ENCODE data around the gene NTM. TPM values are rescaled to one million over a fixed set of nuclear protein-coding genes. Genes with fewer than 3 reads are reported as not detected.

Gene NTM
- total RNA-seq, 2 experiments from 2014 or later, result not detected

DNA sequence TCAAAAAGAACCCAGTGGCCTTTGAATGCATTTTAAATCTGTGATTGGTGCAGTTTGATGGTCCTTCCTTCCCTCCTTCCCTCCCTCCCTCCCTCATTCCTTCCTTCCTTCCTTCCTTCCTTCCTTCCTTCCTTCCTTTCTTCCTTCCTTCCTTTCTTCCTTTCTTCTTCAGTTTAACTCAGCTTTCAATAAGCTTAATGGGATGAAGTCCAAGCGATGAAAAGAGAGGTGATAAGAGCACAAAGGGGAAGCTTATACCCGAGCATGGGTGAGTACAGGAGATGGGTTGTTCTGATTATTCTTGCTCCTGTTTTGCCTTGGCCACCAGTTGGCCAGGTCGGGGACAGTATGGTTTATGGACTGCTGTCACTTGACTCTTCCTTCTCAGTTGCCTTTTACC is 605.6 kb downstream of the NTM start:
- Mint-ChIP-seq H3K4me3 (no peak overlapping the region), H3K27me3 (peaks cover 1% of the 10 kb centered on the region), H3K36me3 (ENCODE audit: low read depth) (no peaks in the 10 kb centered on the region), H3K27ac (no peak overlapping the region), H3K4me1 (ENCODE audit: low read depth) (no peaks in the 10 kb centered on the region), H3K9me3 (peaks cover 1% of the 10 kb centered on the region)
- no peak for ATAC-seq
- no peak for DNase-seq
- CTCF ChIA-PET, result no interaction called here
- POLR2A ChIA-PET, result no interaction called here
- TF ChIP-seq, protein P1, sequence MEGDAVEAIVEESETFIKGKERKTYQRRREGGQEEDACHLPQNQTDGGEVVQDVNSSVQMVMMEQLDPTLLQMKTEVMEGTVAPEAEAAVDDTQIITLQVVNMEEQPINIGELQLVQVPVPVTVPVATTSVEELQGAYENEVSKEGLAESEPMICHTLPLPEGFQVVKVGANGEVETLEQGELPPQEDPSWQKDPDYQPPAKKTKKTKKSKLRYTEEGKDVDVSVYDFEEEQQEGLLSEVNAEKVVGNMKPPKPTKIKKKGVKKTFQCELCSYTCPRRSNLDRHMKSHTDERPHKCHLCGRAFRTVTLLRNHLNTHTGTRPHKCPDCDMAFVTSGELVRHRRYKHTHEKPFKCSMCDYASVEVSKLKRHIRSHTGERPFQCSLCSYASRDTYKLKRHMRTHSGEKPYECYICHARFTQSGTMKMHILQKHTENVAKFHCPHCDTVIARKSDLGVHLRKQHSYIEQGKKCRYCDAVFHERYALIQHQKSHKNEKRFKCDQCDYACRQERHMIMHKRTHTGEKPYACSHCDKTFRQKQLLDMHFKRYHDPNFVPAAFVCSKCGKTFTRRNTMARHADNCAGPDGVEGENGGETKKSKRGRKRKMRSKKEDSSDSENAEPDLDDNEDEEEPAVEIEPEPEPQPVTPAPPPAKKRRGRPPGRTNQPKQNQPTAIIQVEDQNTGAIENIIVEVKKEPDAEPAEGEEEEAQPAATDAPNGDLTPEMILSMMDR (IDR thresholded peaks at IDR 0.05), result no peak
- intact Hi-C loops (cut with micrococcal nuclease), result no loop called here

DNA sequence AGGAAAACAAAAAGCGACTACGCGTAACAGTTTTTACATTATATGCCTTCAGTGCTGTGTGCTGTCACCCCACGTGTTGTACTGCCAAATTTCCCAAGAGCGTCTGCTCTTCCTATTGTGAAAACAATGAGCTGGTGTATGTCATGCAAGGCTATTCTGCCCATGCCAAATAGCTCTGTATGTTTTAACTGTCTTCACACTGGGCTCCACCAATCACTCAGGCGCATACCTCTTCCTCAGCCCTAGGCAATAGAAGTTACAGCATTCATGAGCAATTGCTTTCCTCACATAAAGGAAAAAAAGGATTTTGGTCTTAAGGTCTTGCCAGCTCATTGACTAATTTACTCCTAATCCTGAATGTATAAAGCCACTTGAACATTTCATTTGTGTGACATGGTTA is 606.8 kb downstream of the NTM start:
- peaks cover 1% of the 10 kb centered on the region for H3K27me3 Mint-ChIP-seq
- ChIA-PET CTCF (no interaction called here), POLR2A (no interaction called here)
- intact Hi-C loops (cut with micrococcal nuclease), result no loop called here
- H3K4me3 Mint-ChIP-seq, result no peak overlapping the region
- H3K27ac Mint-ChIP-seq, result no peak overlapping the region
- no peaks in the 10 kb centered on the region for H3K36me3 Mint-ChIP-seq (ENCODE audit: low read depth)
- no peak for ATAC-seq
- TF ChIP-seq, protein P1 (IDR thresholded peaks at IDR 0.05), result no peak
- no peaks in the 10 kb centered on the region for H3K4me1 Mint-ChIP-seq (ENCODE audit: low read depth)
- peaks cover 1% of the 10 kb centered on the region for H3K9me3 Mint-ChIP-seq
- DNase-seq, result no peak

DNA sequence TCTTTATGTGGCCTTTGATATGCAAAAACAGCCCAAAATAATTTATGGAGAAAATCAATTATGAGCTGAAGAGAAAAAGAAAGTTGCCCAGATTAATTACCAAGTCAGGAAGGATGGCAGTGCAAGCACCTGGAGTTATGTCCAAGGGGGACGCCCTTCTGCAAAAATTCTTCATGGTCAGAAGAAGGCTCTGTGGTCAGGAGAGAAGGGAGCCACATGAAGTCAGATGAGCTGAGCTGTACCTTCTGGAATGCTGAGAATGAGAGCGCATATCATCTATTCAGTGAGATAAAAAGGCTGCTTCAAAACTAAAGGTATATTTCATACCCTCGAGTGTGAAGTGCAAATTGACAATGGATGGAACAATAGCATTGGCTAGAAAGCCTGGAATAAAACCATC is 607.4 kb downstream of the NTM start:
- TF ChIP-seq, protein P1 (IDR thresholded peaks at IDR 0.05), result no peak
- H3K4me3 Mint-ChIP-seq, result no peak overlapping the region
- H3K36me3 Mint-ChIP-seq (ENCODE audit: low read depth), result no peaks in the 10 kb centered on the region
- intact Hi-C loops (cut with micrococcal nuclease), result no loop called here
- H3K4me1 Mint-ChIP-seq (ENCODE audit: low read depth), result no peaks in the 10 kb centered on the region
- peaks cover 1% of the 10 kb centered on the region for H3K27me3 Mint-ChIP-seq
- CTCF ChIA-PET, result no interaction called here
- DNase-seq (no peak), ATAC-seq (no peak)
- no peak overlapping the region for H3K27ac Mint-ChIP-seq
- H3K9me3 Mint-ChIP-seq, result peaks cover 1% of the 10 kb centered on the region
- POLR2A ChIA-PET, result no interaction called here

DNA sequence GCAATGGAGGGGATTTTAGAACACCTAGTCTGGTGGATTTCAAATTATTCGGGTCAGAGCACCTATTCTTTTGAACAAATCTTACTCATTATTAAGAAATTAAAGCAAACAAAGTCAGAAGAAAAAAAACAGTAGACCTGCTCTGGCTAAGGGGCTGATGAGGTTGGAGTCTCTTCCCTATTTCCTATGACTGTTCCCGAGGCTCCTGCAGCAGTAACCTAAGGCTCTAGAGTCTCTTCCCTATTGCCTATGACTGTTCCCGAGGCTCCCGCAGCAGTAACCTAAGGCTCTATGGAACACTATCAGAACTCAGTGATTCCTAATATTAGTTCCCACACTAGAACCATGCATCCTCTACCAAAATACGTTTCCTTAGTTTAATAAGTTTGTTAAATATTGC is 607.9 kb downstream of the NTM start:
- ATAC-seq, result no peak
- intact Hi-C loops (cut with micrococcal nuclease), result no loop called here
- ChIA-PET CTCF (no interaction called here), POLR2A (no interaction called here)
- TF ChIP-seq, protein P1 (IDR thresholded peaks at IDR 0.05), result no peak
- H3K27ac Mint-ChIP-seq, result no peak overlapping the region
- peaks cover 1% of the 10 kb centered on the region for H3K27me3 Mint-ChIP-seq
- H3K36me3 Mint-ChIP-seq (ENCODE audit: low read depth), result no peaks in the 10 kb centered on the region
- peaks cover 1% of the 10 kb centered on the region for H3K9me3 Mint-ChIP-seq
- H3K4me1 Mint-ChIP-seq (ENCODE audit: low read depth), result no peaks in the 10 kb centered on the region
- H3K4me3 Mint-ChIP-seq, result no peak overlapping the region
- DNase-seq, result no peak

DNA sequence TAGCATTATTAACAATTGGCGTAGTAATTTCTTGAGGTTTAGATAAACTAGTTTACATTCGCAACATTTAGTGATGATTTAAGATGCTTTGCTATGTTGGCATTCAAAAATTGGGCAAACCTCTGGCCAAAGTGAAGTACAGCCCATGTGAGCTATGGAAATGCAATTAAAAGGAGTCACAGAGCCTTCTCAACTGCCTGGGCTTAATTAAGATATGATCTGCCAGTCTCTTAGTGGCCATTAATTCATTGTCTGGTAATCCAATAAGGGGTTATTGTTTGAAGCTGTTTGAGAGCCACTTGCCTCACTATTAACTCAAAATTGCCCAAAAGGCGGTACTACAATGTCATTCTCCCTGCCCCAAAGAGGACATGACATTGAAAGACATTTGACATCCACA is 608.9 kb downstream of the NTM start:
- Mint-ChIP-seq H3K9me3 (peaks cover 6% of the 10 kb centered on the region), H3K4me1 (ENCODE audit: low read depth) (no peaks in the 10 kb centered on the region), H3K27me3 (peaks cover 1% of the 10 kb centered on the region), H3K36me3 (ENCODE audit: low read depth) (no peaks in the 10 kb centered on the region), H3K4me3 (no peak overlapping the region), H3K27ac (no peak overlapping the region)
- intact Hi-C loops (cut with micrococcal nuclease), result no loop called here
- POLR2A ChIA-PET, result no interaction called here
- CTCF ChIA-PET, result no interaction called here
- TF ChIP-seq, protein P1 (IDR thresholded peaks at IDR 0.05), result no peak
- no peak for DNase-seq
- ATAC-seq, result no peak
